CD4-positive, alpha-beta T cell treated with Interleukin-1 beta for 1 hour (primary cell): Measurements from ENCODE around the gene C3orf52.

ENCODE experiments used
- DNase-seq, 2 donors: peaks; one replicate each; pipeline ENCODE4 v3.0.0-alpha.2; 2020 to 2022

Gene C3orf52

DNA sequence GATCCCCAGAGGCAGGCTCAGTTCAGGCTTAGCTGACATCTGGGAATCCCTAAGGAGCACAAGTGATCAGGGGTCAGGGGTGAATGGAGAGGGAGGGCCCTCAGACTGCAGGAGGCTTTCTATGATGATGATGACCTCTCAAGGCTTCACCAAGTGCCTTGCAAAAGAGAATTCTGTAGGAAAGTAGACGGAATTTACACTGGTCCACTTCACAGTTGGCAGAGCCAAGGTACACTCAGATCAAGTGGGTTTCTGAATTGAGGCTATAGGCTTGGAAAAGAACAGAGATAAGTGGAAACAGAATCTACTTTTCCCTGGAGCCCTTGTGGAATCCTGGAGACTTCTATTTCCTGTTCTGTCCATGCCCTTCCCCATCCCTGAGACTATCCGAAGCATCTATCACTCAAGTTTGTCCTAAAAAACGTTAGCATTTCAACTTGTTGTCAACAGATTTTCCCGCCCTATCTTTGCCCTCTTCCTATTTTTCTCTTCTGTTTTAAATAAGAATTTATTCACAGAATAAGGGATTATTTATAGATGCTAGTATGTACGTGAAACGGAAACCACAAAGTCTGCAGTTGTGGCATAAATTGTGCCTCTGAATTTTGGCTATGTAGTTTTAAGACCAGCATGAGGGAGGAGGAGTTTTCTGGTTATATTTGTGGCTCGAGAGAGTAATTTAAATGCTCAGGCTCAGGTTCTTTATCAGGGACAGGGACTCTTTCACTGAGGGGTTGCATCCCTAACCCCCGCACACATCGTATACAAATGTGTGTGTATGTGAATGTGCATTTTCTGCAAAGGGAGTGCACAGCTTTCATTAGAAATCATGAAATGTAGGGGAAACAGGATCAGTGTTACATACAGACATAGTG is 34.0 kb downstream of the C3orf52 start:
- DNase-seq: no peak

GRCh38 chr3:112121577-112122547 is 35.7 kb downstream of the C3orf52 start:
- DNase-seq: no peak

DNA sequence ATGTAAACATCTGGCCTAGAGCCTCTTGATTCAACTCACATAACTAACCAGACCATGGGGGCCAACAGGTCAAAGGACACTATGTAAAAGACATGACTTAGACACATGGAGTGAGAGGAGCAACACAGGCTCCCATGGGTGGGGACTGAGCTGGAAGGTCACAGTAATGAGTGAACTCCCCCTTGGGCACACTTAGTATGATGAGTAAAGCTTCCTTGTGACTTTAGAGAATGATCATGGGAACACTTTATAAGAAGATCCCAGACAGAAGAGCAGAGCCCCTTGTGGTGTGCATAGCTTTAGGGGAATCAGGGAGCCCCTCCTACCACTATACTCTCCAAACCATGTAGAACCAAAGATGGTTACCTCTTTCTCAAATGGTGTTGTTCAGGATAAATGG is 36.7 kb downstream of the C3orf52 start:
- no peak for DNase-seq

DNA sequence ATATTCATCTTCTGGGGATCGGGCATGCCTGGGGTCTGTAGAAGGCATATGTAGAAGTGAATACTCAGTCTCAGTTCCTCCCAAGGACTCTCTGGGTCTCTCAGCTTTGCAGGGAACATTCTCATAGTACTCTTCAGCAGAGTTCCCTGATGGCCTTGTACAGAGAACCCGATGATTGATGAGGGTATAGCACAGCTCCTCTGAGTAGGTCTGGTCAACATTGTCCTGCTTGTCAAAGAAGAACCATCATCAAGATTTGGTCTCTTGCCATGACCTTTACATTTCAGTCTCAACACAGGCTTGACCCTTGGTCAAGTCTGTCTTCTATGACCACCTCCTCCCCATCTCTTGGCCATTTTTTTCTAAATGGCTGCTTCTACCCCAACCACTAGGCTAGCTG is 37.4 kb downstream of the C3orf52 start:
- DNase-seq: no peak

- no peak for DNase-seq
Observed at GRCh38 chr3:112124907-112125607, 38.9 kb downstream of the C3orf52 start.

DNA sequence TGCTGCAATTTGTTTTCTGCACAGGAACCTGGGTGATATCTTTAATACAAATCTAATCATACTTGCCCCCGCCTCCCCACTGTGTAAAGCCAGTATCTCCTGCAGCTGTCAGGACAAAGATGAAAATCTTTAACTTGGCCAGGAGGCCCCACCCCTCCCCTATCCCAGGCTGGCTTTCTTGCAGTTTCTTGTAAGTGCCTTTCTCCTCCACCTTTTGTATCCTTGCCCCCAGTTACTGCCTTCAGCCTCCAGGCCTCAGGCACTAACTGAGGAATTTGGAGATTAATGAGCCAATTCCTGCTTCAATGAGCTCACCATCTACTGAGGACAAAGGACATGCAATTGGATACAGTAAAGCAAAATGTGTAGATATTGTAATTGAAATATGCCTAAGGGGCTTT is 40.3 kb downstream of the C3orf52 start:
- DNase-seq: no peak

DNA sequence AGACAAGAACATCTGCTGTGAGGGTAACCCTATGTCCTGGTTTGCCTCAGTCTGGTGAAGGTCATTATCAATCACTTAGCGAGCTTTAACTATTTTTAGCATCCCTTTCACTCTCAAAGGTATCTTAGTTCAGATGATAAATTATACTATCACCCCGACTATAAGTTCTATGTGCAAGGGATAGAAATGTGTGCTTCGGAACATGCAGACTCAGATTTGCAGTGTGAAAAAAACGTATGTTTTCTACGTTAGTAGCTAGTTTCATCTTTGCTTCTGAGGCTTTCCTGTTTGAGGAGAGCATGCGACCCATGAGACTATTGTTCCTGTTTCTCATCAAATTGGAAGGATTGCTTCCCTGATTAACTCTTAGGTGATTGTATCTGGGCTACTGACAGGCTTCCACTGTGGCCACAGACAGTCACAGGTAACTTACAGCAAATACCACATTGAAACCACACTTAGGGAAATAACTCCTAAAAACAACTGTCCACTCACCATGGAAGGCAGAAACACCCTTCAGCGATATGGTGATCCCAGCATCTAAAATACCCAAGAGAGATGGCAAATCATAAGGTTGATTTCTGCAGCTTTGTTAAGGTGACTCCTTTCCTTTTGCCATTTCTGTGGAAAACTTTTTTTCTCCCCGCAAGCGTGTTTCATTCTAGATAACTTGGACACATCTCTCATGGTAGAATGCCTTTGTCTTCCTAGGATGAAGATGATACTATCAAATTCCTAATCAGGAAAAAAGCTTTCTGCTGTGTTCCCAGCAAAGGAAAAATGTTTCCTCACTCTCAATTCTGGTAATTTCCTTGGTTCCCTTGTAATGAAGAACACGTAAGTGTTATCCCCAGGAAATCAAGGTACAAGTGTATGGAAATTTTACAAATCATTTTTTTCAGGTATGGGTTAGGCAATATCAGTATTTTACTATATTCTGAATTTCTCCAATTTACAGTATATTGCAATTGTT is 41.6 kb downstream of the C3orf52 start:
- DNase-seq: no peak

GRCh38 chr3:112128843-112129727 is 42.9 kb downstream of the C3orf52 start:
- DNase-seq: peak; percentile 81

GRCh38 chr3:112129925-112130637 is 43.9 kb downstream of the C3orf52 start:
- no peak for DNase-seq

DNA sequence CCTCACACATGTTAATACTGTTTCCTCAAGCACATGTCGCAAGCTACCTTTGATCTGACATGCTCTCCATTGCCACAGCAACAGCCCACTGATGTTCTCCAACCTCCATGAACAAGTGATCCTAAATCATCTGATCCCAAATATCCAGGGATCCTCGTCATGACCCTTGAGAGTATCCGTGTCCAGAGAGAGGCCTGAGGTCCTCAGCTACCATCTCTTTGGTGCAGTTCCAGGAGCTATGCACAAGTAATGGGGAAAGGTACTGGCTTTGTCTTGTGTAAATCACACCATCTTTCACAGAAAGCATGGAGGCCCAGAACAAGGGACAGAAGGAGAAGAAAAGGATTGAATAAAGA is 44.4 kb downstream of the C3orf52 start:
- DNase-seq: no peak

DNA sequence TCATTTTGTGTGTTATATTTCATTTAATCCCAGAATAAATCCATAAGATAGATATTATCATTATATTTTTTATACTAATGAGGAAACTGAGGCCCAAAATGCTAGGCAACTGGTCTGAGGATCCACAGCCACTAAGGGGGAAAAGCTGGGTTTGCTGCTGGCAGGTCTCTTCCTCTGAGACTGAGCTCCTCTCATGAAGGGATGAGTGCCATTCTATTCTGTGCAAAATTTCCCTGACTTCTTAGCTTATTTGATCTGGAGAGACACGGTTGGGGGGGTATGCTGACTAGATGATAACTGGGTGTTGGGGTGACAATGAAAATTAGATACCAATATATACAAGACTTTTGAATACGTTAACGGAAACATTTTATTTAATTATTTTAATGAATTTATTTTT is 44.9 kb downstream of the C3orf52 start:
- DNase-seq: no peak

DNA sequence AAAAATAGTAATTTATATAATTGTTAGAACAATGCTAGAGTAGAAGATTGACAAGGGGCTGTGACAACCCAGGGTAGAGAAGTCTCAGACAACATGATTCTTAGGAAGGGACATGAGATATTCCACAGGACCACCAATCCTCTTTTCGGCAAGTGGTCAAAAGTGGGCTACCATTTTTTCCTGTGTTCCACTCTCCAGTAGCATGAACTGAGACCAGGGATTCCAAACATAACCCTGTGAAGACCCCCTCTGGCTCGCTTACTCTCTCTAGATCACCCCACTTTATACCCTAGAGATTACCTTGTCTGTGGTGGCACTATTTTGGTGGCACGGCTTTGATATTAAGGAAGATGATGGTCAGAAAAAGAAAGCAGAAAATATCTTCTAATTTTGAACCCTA is 45.9 kb downstream of the C3orf52 start:
- no peak for DNase-seq

DNA sequence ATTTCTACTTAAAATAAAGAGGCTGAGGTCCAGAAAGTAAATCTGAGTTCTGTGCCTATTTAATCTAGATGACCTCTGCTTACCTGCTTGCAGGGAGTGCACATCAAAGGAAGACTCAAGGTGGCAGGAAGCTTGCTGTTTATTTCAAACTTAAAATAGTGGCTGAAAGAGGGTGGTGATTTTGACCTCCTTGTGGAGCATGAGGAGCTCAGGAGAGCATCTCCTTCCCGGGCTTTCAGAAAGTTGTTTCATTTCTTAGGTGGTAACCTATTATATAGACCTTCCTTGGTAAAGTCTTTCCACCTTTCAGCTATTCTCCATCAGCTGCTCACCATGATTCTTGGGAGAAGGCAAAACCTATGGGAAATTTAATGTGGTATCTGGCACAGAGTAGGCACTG is 46.4 kb downstream of the C3orf52 start:
- no peak for DNase-seq

- DNase-seq: peak; percentile 81 to 87
Observed at GRCh38 chr3:112132975-112133448, 46.8 kb downstream of the C3orf52 start, which contains the start of gene GCSAM. TSS of gene GCSAM (minus strand) at chr3:112133248. CDS start at chr3:112133120, 128 bp downstream.

GRCh38 chr3:112133626-112134334 is 47.6 kb downstream of the C3orf52 start:
- no peak for DNase-seq

DNA sequence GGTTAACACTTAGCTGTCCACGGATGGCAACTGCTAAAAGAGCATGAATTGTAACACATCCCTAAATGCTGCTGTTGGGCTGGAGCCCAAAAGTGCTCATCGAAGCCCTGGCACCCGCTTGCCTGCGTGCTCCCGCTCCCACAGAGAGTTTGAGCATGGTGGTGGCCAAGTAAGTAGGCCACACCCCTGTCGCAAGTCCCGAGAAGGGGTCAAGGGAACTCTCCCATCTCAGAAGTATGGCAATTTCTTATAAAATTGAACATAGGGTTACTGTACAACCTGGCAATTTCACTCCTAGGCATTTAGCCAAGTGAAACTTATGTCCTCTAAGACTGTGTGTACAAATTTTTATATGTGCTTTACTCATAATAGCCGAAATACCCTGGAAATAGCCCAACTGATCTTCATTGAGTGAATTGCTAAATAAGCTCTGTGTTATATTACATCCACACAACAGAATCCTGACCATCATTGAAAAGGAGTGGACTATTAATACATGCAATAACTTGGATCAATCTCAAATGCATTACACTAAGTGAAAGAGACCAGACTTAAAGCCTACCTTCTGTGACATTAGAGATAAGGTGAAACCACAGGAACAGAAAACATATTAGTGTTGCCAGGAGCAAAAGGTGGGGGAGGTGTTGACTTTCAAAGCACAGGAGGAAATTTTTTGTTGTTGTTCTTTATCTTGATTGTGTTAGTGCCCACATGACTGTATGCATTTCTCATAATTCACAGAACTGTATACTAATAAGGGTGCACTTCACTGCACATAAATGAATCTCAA is 48.3 kb downstream of the C3orf52 start:
- DNase-seq: peak; percentile 22 to 67

- no peak for DNase-seq
Observed at GRCh38 chr3:112136046-112136445, 49.9 kb downstream of the C3orf52 start.

DNA sequence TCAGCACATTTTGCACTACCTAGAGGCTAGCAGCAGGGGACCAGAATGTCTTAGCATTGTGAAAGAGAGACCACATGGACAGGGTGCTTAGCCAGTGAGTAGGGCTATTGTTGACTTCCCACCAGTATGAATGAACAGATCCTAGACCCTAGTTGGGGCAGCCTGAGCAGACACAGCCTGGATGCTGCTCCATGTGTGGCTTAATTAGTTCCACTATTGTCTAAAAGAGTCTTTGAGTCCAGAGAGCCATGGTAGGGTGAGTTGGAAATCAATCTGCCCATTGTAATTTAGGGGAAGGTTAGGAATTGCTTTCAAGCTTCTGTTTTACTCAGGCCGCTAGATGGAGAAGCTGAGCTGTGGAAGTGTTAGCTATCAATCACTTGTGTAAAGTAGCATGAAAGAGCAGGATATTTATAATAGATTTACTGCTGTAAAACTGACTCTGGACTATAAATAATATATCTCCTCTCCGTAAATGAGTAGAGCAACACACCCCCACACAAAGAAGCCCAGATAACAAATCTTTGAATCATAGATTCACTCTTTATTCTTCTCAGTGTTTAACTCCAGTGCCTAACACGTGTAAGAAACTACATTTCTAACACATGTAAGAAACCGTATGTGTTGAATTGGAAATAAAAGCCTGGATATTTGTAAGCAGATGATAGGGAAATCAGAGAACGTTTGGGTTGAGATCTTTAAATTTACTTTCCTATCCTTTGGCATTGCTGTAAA is 50.9 kb downstream of the C3orf52 start:
- peak; percentile 38 to 61 for DNase-seq
